SK-N-SH (cell line): ENCODE results near the gene GPRC6A. TPM values are rescaled to one million over a fixed set of nuclear protein-coding genes. Genes with fewer than 3 reads are reported as not detected.

ENCODE experiments used
- CTCF ChIA-PET: fragments of 300-600, 350-600 bp; formaldehyde crosslinking; extraction: SDS; loops from one replicate; lab custom pipeline; 2021; lab: Yijun Ruan, JAX
- POLR2A ChIA-PET: fragments of 350-600 bp; sonication (Branson Sonifier 250); formaldehyde crosslinking; extraction: SDS; loops from one replicate; lab custom pipeline; 2020; ENCODE audit warnings: antibody characterized with exemption, inconsistent platforms; lab: Yijun Ruan, JAX
- DNase-seq: peaks from one replicate; pipeline ENCODE4 v3.0.0; 2012
- H2AFZ ChIP-seq: fragments of 200-600 bp; sonication (generic); 2 replicates; pipeline ENCODE4 v1.8.1; 2016; ENCODE audit warnings: antibody characterized with exemption, mild to moderate bottlenecking, low read depth
- H3F3A ChIP-seq: fragments of 200-600 bp; sonication (generic); replicated peaks from 2 replicates; pipeline ENCODE3; 2016; ENCODE audit warnings: antibody characterized with exemption, mild to moderate bottlenecking; ENCODE audit not compliant: insufficient read depth
- H3K27ac ChIP-seq, 2 experiments: fragments of 200-500 bp in 1 of 2; fragments of 200-600 bp in 1 of 2; sonication (Bioruptor generic) in 1 of 2; sonication (generic), shearing (Covaris generic) in 1 of 2; 2 replicates each; pipeline versions ENCODE4 v1.5.1 to v1.6.1; 2014 to 2016; ENCODE audit warnings: low read depth in 2 of 2, inconsistent platforms in 1 of 2, low read length in 1 of 2, mild to moderate bottlenecking in 1 of 2, mixed read lengths in 1 of 2
- H3K27me3 ChIP-seq: fragments of 200-600 bp; sonication (generic), shearing (Covaris generic); 2 replicates; pipeline ENCODE4 v1.6.1; 2016; ENCODE audit warnings: mixed run types; ENCODE audit not compliant: insufficient read depth
- H3K36me3 ChIP-seq, 2 experiments: fragments of 200-500 bp in 1 of 2; fragments of 200-600 bp in 1 of 2; sonication (Bioruptor generic) in 1 of 2; sonication (generic) in 1 of 2; replicated peaks in 1 of 2; 2 replicates each; pipeline versions ENCODE3 to v1.5.1; 2014 to 2016; ENCODE audit warnings: low read length in 1 of 2, mild to moderate bottlenecking in 1 of 2; ENCODE audit not compliant: insufficient read depth in 2 of 2, control insufficient read depth in 1 of 2
- H3K4me1 ChIP-seq, 2 experiments: fragments of 200-500 bp in 1 of 2; fragments of 200-600 bp in 1 of 2; sonication (Bioruptor generic) in 1 of 2; sonication (generic), shearing (Covaris generic) in 1 of 2; 2 replicates each; pipeline versions ENCODE4 v1.5.1 to v1.6.1; 2014 to 2016; ENCODE audit warnings: low read depth in 1 of 2, low read length in 1 of 2, mixed run types in 1 of 2; ENCODE audit not compliant: insufficient read depth in 2 of 2, control insufficient read depth in 1 of 2
- H3K4me2 ChIP-seq: fragments of 200-600 bp; sonication (generic), shearing (Covaris generic); 2 replicates; pipeline ENCODE4 v1.6.1; 2017; ENCODE audit warnings: mixed run types
- H3K4me3 ChIP-seq, 2 experiments: fragments of 200-500 bp in 1 of 2; fragments of 200-600 bp in 1 of 2; sonication (Bioruptor generic) in 1 of 2; sonication (generic), shearing (Covaris generic) in 1 of 2; 2 replicates each; pipeline versions ENCODE4 v1.5.1 to v1.8.1; 2014 to 2016; ENCODE audit warnings: low read depth in 2 of 2, inconsistent platforms in 1 of 2, low read length in 1 of 2, mild to moderate bottlenecking in 1 of 2, mixed read lengths in 1 of 2, moderate library complexity in 1 of 2
- H3K79me2 ChIP-seq: fragments of 200-600 bp; sonication (generic); 2 replicates; pipeline ENCODE4 v1.8.1; 2017; ENCODE audit warnings: mild to moderate bottlenecking; ENCODE audit not compliant: insufficient read depth
- H3K9ac ChIP-seq: fragments of 200-600 bp; sonication (generic); 2 replicates; pipeline ENCODE4 v1.6.1; 2017; ENCODE audit warnings: mixed run types
- H3K9me2 ChIP-seq: fragments of 200-600 bp; sonication (generic); 2 replicates; pipeline ENCODE4 v1.6.1; 2017; ENCODE audit warnings: mixed run types
- H3K9me3 ChIP-seq: fragments of 200-600 bp; sonication (generic); 2 replicates; pipeline ENCODE4 v1.6.1; 2017; ENCODE audit warnings: mixed run types, mild to moderate bottlenecking, moderate library complexity
- H4K20me1 ChIP-seq: fragments of 200-600 bp; sonication (generic); 2 replicates; pipeline ENCODE4 v1.6.1; 2017; ENCODE audit warnings: mild to moderate bottlenecking, mixed run types; ENCODE audit not compliant: insufficient read depth
- CHD2 ChIP-seq: fragments of 150-350 bp; IDR thresholded peaks from 2 replicates; pipeline ENCODE4 v1.6.1; 2018; ENCODE audit warnings: low read length; ENCODE audit not compliant: partially characterized antibody
- EP300 ChIP-seq, 2 experiments: IDR thresholded peaks; 2 replicates each; pipeline versions ENCODE4 v1.4.0 to v1.6.1; 2012; ENCODE audit warnings: borderline replicate concordance in 1 of 2, low read depth in 1 of 2, low read length in 1 of 2
- EZH2phosphoT487 ChIP-seq: fragments of 200-600 bp; sonication (generic); IDR thresholded peaks from 2 replicates; pipeline ENCODE4 v1.6.1; 2017; ENCODE audit warnings: low read depth, mixed run types, mild to moderate bottlenecking, antibody characterized with exemption, moderate library complexity, borderline replicate concordance
- FOSL2 ChIP-seq: IDR thresholded peaks from 2 replicates; pipeline ENCODE4 v1.4.0; 2012; ENCODE audit warnings: low read depth, mild to moderate bottlenecking, moderate library complexity, borderline replicate concordance
- GABPA ChIP-seq: IDR thresholded peaks from 2 replicates; pipeline ENCODE4 v1.4.0; 2012; ENCODE audit warnings: low read depth, mild to moderate bottlenecking
- JUND ChIP-seq: IDR thresholded peaks from 2 replicates; pipeline ENCODE4 v1.4.0; 2012
- MXI1 ChIP-seq: IDR thresholded peaks from 2 replicates; pipeline ENCODE4 v1.6.1; 2012; ENCODE audit warnings: mild to moderate bottlenecking, low read depth, low read length, improper control_type of control experiment
- NRF1 ChIP-seq: IDR thresholded peaks from 2 replicates; pipeline ENCODE4 v1.6.1; 2012; ENCODE audit warnings: low read depth, mild to moderate bottlenecking, low read length
- RXRA ChIP-seq: IDR thresholded peaks from 2 replicates; pipeline ENCODE4 v1.4.0; 2012; ENCODE audit warnings: low read depth, mild to moderate bottlenecking, borderline replicate concordance
- SMC3 ChIP-seq: IDR thresholded peaks from 2 replicates; pipeline ENCODE4 v1.6.1; 2012; ENCODE audit warnings: low read depth, low read length, improper control_type of control experiment
- TAF1 ChIP-seq: IDR thresholded peaks from 2 replicates; pipeline ENCODE4 v1.6.1; 2012; ENCODE audit warnings: low read depth, mild to moderate bottlenecking, low read length, moderate library complexity, borderline replicate concordance
- TEAD4 ChIP-seq: IDR thresholded peaks from 2 replicates; pipeline ENCODE4 v1.4.0; 2012; ENCODE audit warnings: mild to moderate bottlenecking, borderline replicate concordance; ENCODE audit not compliant: insufficient read depth
- YY1 ChIP-seq: IDR thresholded peaks from 2 replicates; pipeline ENCODE4 v1.4.0; 2012; ENCODE audit warnings: low read depth, mild to moderate bottlenecking
- WGBS: methylation state at CpG from one replicate; pipeline ENCODE4 v1.1.6; 2017; ENCODE audit warnings: low lambda C conversion rate; 5-methylcytosine and 5-hydroxymethylcytosine counted together
- polyA plus RNA-seq, 3 experiments: library from polyadenylated mRNA; depleted of rRNA; stranded (reverse); fragments of >200 nt; gene quantifications; 2 replicates each; pipeline ENCODE4 v1.2.3, GENCODE V29; 2012
- TF ChIP-seq, protein P1 (sequence below): IDR thresholded peaks from 2 replicates; pipeline ENCODE4 v1.4.0; 2012; ENCODE audit warnings: low read depth
- TF ChIP-seq, protein P2 (sequence below): fragments of 150-350 bp; IDR thresholded peaks from 2 replicates; pipeline ENCODE4 v1.6.1; 2016; ENCODE audit warnings: mild to moderate bottlenecking, low read depth, low read length
- TF ChIP-seq, protein P3 (sequence below): IDR thresholded peaks from 2 replicates; pipeline ENCODE4 v1.4.0; 2012; ENCODE audit warnings: low read depth, borderline replicate concordance
- TF ChIP-seq, protein P4 (sequence below): fragments of 150-350 bp; IDR thresholded peaks from 2 replicates; pipeline ENCODE4 v1.6.1; 2017; ENCODE audit warnings: antibody characterized with exemption, low read length, low read depth, borderline replicate concordance

The GPRC6A gene
- polyA plus RNA-seq, 1 of the 3 experiments (the other 2 are of a cell fraction): not detected

- Histone ChIP-seq H3K9me3 (no peaks in the 10 kb centered on the region), H4K20me1 (no peaks in the 10 kb centered on the region), H3K4me3 (no peak overlapping the region), H3K9ac (no peak overlapping the region), H3F3A (no peaks in the 10 kb centered on the region), H3K27me3 (peaks cover 14% of the 10 kb centered on the region; the same call in 1 of the 2 replicates), H3K36me3 (no peaks in the 10 kb centered on the region), H3K4me1 (peaks cover 0 to 11% of the 10 kb centered on the region in 2 experiments; a peak in 2 of 4 replicates), H3K27ac (peak overlapping the region in 1 of 2 experiments; percentile 2; a peak in 2 of 4 replicates), H3K79me2 (no peaks in the 10 kb centered on the region), H3K9me2 (no peaks in the 10 kb centered on the region), H3K4me2 (no peak overlapping the region), H2AFZ (no peak overlapping the region)
- 53% methylated on average over 5 of the region's 5 CpGs for WGBS
- ChIA-PET POLR2A (no interaction called here), CTCF (interaction anchor here (1.1 to 1.8 kb wide), 3 partner anchors 13 to 57 kb away, joined by 3 to 7 read pairs (median 3); no protein-coding TSS in a partner anchor)
- peak; percentile 27 for DNase-seq
- TF ChIP-seq FOSL2: no peak
- no peak for TF ChIP-seq NRF1
- TF ChIP-seq, protein P1, sequence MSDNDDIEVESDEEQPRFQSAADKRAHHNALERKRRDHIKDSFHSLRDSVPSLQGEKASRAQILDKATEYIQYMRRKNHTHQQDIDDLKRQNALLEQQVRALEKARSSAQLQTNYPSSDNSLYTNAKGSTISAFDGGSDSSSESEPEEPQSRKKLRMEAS: no peak
- no peak for TF ChIP-seq EZH2phosphoT487
- no peak for TF ChIP-seq YY1
- TF ChIP-seq, protein P2, sequence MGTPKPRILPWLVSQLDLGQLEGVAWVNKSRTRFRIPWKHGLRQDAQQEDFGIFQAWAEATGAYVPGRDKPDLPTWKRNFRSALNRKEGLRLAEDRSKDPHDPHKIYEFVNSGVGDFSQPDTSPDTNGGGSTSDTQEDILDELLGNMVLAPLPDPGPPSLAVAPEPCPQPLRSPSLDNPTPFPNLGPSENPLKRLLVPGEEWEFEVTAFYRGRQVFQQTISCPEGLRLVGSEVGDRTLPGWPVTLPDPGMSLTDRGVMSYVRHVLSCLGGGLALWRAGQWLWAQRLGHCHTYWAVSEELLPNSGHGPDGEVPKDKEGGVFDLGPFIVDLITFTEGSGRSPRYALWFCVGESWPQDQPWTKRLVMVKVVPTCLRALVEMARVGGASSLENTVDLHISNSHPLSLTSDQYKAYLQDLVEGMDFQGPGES: no peak
- no peak for TF ChIP-seq CHD2
- TF ChIP-seq TAF1: no peak
- TF ChIP-seq EP300 (IDR thresholded peaks at IDR 0.05; ENCODE audit: borderline replicate concordance in 1 of 2, low read depth in 1 of 2, low read length in 1 of 2): no peak
- TF ChIP-seq, protein P3, sequence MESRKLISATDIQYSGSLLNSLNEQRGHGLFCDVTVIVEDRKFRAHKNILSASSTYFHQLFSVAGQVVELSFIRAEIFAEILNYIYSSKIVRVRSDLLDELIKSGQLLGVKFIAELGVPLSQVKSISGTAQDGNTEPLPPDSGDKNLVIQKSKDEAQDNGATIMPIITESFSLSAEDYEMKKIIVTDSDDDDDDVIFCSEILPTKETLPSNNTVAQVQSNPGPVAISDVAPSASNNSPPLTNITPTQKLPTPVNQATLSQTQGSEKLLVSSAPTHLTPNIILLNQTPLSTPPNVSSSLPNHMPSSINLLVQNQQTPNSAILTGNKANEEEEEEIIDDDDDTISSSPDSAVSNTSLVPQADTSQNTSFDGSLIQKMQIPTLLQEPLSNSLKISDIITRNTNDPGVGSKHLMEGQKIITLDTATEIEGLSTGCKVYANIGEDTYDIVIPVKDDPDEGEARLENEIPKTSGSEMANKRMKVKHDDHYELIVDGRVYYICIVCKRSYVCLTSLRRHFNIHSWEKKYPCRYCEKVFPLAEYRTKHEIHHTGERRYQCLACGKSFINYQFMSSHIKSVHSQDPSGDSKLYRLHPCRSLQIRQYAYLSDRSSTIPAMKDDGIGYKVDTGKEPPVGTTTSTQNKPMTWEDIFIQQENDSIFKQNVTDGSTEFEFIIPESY: no peak
- TF ChIP-seq MXI1: no peak
- no peak for TF ChIP-seq SMC3
- TF ChIP-seq RXRA: no peak
- no peak for TF ChIP-seq GABPA
- no peak for TF ChIP-seq TEAD4
- TF ChIP-seq JUND: no peak
- TF ChIP-seq, protein P4, sequence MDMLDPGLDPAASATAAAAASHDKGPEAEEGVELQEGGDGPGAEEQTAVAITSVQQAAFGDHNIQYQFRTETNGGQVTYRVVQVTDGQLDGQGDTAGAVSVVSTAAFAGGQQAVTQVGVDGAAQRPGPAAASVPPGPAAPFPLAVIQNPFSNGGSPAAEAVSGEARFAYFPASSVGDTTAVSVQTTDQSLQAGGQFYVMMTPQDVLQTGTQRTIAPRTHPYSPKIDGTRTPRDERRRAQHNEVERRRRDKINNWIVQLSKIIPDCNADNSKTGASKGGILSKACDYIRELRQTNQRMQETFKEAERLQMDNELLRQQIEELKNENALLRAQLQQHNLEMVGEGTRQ: no peak
Observed at GRCh38 chr6:116766506-116767176, 62.2 kb downstream of the GPRC6A start.
